HepG2 (cell line): ENCODE results near the gene STK25. TPM values are rescaled to one million over a fixed set of nuclear protein-coding genes. Genes with fewer than 3 reads are reported as not detected.

Source experiments
- ARID4A ChIP-seq: sonication (generic); formaldehyde crosslinking; IDR thresholded peaks from 2 replicates; pipeline ENCODE4 v1.5.0; 2020; ENCODE audit warnings: mild to moderate bottlenecking, missing genetic modification reagents, borderline replicate concordance
- ARNT2 ChIP-seq: sonication (generic); formaldehyde crosslinking; IDR thresholded peaks from 2 replicates; pipeline ENCODE4 v1.8.0; 2022; ENCODE audit warnings: mild to moderate bottlenecking, low read depth, missing genetic modification reagents, moderate library complexity
- ATF7-NPFF ChIP-seq: sonication (generic); formaldehyde crosslinking; IDR thresholded peaks from 2 replicates; pipeline ENCODE4 v1.8.1; 2023; ENCODE audit warnings: mild to moderate bottlenecking, low read depth, missing genetic modification reagents, moderate library complexity
- FOXK2 ChIP-seq: fragments of 450-650 bp; IDR thresholded peaks from 2 replicates; pipeline ENCODE4 v1.6.1; 2016
- GABPA ChIP-seq, 2 experiments: IDR thresholded peaks; 2 replicates each; pipeline ENCODE4 v1.6.1; 2011 to 2016; ENCODE audit warnings: low read depth in 2 of 2, low read length in 1 of 2, missing biosample characterization in 1 of 2, missing genetic modification characterization in 1 of 2
- HDAC1 ChIP-seq: sonication (generic); formaldehyde crosslinking; IDR thresholded peaks from 2 replicates; pipeline ENCODE4 v1.5.1; 2020; ENCODE audit warnings: mild to moderate bottlenecking, missing genetic modification reagents
- KMT2A ChIP-seq: sonication (generic); formaldehyde crosslinking; IDR thresholded peaks from 2 replicates; pipeline ENCODE4 v1.4.0; 2020; ENCODE audit warnings: missing genetic modification reagents
- LCORL ChIP-seq, 2 experiments: fragments of 450-650 bp in 1 of 2; sonication (generic) in 1 of 2; formaldehyde crosslinking in 1 of 2; IDR thresholded peaks; 2 replicates each; pipeline versions ENCODE4 v1.5.0 to v1.6.1; 2017 to 2020; ENCODE audit warnings: antibody characterized with exemption in 1 of 2, missing genetic modification reagents in 1 of 2
- NCOA2 ChIP-seq: sonication (generic); formaldehyde crosslinking; IDR thresholded peaks from 2 replicates; pipeline ENCODE4 v1.8.0; 2022; ENCODE audit warnings: inconsistent platforms
- NKX3-1 ChIP-seq: sonication (generic); formaldehyde crosslinking; IDR thresholded peaks from 2 replicates; pipeline ENCODE4 v1.5.0; 2020; ENCODE audit warnings: missing genetic modification reagents
- RARA ChIP-seq: IDR thresholded peaks from 2 replicates; pipeline ENCODE4 v1.6.1; 2016; ENCODE audit warnings: missing genetic modification reagents, missing compliant biosample characterization
- RXRB ChIP-seq: IDR thresholded peaks from 2 replicates; pipeline ENCODE4 v1.6.1; 2016; ENCODE audit warnings: borderline replicate concordance, missing genetic modification reagents, missing compliant biosample characterization
- SALL2 ChIP-seq: sonication (generic); formaldehyde crosslinking; IDR thresholded peaks from 2 replicates; pipeline ENCODE4 v1.8.1; 2023; ENCODE audit warnings: mild to moderate bottlenecking, missing genetic modification reagents, inconsistent platforms
- THRA ChIP-seq: sonication (generic); formaldehyde crosslinking; IDR thresholded peaks from 2 replicates; pipeline ENCODE4 v1.4.0; 2020; ENCODE audit warnings: missing genetic modification reagents, borderline replicate concordance
- ZNF441 ChIP-seq: sonication (generic); formaldehyde crosslinking; IDR thresholded peaks from 2 replicates; pipeline ENCODE4 v1.7.0; 2021; ENCODE audit warnings: missing genetic modification reagents, borderline replicate concordance
- polyA plus RNA-seq, 8 experiments: library from polyadenylated mRNA; depleted of rRNA in 3 of 8; stranded (reverse) in 7 of 8; unstranded in 1 of 8; fragments of >200 nt; fragmentation: Illumina TruSeq in 4 of 8; extraction: Trizol in 4 of 8; gene quantifications; 2 replicates each; pipeline versions ENCODE4 v1.2.1 to v1.2.3, GENCODE V29; 2011 to 2016; ENCODE audit warnings: low read depth in 4 of 8, missing spikeins in 1 of 8, mixed read lengths in 1 of 8; ENCODE audit not compliant: insufficient read depth in 1 of 8
- total RNA-seq, 5 experiments: library from RNA; depleted of rRNA; stranded (reverse); fragments of >200 nt; fragmentation: Illumina TruSeq; extraction: Trizol; gene quantifications; 2 replicates each; pipeline ENCODE4 v1.2.3, GENCODE V29; 2016; ENCODE audit warnings: low read depth in 1 of 5
- TF ChIP-seq, protein P1 (sequence below): sonication (generic); formaldehyde crosslinking; IDR thresholded peaks from 2 replicates; pipeline ENCODE4 v1.4.0; 2020; ENCODE audit warnings: missing genetic modification reagents, borderline replicate concordance
- TF ChIP-seq, protein P2 (sequence below): IDR thresholded peaks from 2 replicates; pipeline ENCODE4 v1.4.0; 2020; ENCODE audit warnings: mild to moderate bottlenecking, missing genetic modification reagents

STK25 gene
- total and polyA plus RNA-seq, 2 of the 13 experiments (the other 11 are each of a cell fraction or from before 2014, with no cell fraction given) = 177 to 481 TPM

GRCh38 chr2:241534701-241535375 is 26.5 kb upstream of the STK25 start (continued):
- TF ChIP-seq, protein P1, sequence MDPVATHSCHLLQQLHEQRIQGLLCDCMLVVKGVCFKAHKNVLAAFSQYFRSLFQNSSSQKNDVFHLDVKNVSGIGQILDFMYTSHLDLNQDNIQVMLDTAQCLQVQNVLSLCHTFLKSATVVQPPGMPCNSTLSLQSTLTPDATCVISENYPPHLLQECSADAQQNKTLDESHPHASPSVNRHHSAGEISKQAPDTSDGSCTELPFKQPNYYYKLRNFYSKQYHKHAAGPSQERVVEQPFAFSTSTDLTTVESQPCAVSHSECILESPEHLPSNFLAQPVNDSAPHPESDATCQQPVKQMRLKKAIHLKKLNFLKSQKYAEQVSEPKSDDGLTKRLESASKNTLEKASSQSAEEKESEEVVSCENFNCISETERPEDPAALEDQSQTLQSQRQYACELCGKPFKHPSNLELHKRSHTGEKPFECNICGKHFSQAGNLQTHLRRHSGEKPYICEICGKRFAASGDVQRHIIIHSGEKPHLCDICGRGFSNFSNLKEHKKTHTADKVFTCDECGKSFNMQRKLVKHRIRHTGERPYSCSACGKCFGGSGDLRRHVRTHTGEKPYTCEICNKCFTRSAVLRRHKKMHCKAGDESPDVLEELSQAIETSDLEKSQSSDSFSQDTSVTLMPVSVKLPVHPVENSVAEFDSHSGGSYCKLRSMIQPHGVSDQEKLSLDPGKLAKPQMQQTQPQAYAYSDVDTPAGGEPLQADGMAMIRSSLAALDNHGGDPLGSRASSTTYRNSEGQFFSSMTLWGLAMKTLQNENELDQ (CRISPR knock-in tag) = 0 out of 2 replicates have a peak, but pooled peaks have one; percentile 13
- TF ChIP-seq GABPA (IDR thresholded peaks at IDR 0.05; ENCODE audit: low read depth, low read length) (no peak), GABPA (CRISPR knock-in tag; IDR thresholded peaks at IDR 0.05; ENCODE audit: low read depth) (peak; percentile 31; the same call in 1 of the 2 replicates), KMT2A (CRISPR knock-in tag) (0 out of 2 replicates have a peak, but pooled peaks have one; percentile 31), LCORL (IDR thresholded peaks at IDR 0.05) (no peak), LCORL (CRISPR knock-in tag; IDR thresholded peaks at IDR 0.05) (peak; percentile 87), FOXK2 (no peak), ARNT2 (CRISPR knock-in tag) (no peak), NKX3-1 (CRISPR knock-in tag) (no peak), ATF7-NPFF (no peak), HDAC1 (CRISPR knock-in tag) (peak; percentile 59; the same call in 1 of the 2 replicates), ZNF441 (CRISPR knock-in tag) (no peak), RXRB (CRISPR knock-in tag) (peak; percentile 94), THRA (CRISPR knock-in tag) (peak; percentile 94), RARA (CRISPR knock-in tag) (peak; percentile 81), NCOA2 (0 out of 2 replicates have a peak, but pooled peaks have one; percentile 20), ARID4A (CRISPR knock-in tag) (peak; percentile 27; the same call in 1 of the 2 replicates), SALL2 (no peak)
- TF ChIP-seq, protein P2, sequence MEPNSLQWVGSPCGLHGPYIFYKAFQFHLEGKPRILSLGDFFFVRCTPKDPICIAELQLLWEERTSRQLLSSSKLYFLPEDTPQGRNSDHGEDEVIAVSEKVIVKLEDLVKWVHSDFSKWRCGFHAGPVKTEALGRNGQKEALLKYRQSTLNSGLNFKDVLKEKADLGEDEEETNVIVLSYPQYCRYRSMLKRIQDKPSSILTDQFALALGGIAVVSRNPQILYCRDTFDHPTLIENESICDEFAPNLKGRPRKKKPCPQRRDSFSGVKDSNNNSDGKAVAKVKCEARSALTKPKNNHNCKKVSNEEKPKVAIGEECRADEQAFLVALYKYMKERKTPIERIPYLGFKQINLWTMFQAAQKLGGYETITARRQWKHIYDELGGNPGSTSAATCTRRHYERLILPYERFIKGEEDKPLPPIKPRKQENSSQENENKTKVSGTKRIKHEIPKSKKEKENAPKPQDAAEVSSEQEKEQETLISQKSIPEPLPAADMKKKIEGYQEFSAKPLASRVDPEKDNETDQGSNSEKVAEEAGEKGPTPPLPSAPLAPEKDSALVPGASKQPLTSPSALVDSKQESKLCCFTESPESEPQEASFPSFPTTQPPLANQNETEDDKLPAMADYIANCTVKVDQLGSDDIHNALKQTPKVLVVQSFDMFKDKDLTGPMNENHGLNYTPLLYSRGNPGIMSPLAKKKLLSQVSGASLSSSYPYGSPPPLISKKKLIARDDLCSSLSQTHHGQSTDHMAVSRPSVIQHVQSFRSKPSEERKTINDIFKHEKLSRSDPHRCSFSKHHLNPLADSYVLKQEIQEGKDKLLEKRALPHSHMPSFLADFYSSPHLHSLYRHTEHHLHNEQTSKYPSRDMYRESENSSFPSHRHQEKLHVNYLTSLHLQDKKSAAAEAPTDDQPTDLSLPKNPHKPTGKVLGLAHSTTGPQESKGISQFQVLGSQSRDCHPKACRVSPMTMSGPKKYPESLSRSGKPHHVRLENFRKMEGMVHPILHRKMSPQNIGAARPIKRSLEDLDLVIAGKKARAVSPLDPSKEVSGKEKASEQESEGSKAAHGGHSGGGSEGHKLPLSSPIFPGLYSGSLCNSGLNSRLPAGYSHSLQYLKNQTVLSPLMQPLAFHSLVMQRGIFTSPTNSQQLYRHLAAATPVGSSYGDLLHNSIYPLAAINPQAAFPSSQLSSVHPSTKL (CRISPR knock-in tag) = peak; percentile 47; the same call in 1 of the 2 replicates
